Measurements from ENCODE around the gene ST7. TPM values are rescaled to one million over a fixed set of nuclear protein-coding genes. Genes with fewer than 3 reads are reported as not detected.

ST7 gene
- total RNA-seq, 1 experiment from 2014 or later: 19.6 TPM

GRCh38 chr7:117172283-117172682, 219.0 kb downstream of the ST7 start:
- ChIA-PET CTCF (no interaction called here), POLR2A (no interaction called here)
- Histone ChIP-seq H3K27ac (ENCODE audit: low read length) (no peak overlapping the region), H3K4me3 (ENCODE audit: low read depth in 2 of 2, low read length in 2 of 2) (no peak overlapping the region), H3K9me3 (ENCODE audit: control insufficient read depth, insufficient read depth, low read depth, low read length) (no peaks in the 10 kb centered on the region), H3K36me3 (ENCODE audit: control insufficient read depth, insufficient read depth, low read length) (no peaks in the 10 kb centered on the region), H3K4me1 (ENCODE audit: control insufficient read depth, insufficient read depth, low read length) (no peaks in the 10 kb centered on the region), H3K27me3 (ENCODE audit: control insufficient read depth, insufficient read depth, low read length) (no peaks in the 10 kb centered on the region)
- in situ Hi-C loops (cut with HindIII; ENCODE audit: low pct_unique_long_range_greater_than_20kb, low sequenced_read_pairs) (no loop called here), intact Hi-C loops (cut with micrococcal nuclease; ENCODE audit: unreplicated experiment) (no loop called here)
- no peak for TF ChIP-seq REST (IDR thresholded peaks at IDR 0.05; ENCODE audit: insufficient read depth in 1 of 2, low read depth in 2 of 2, low read length in 1 of 2)
- BruUV-seq (replicated peaks): no TSS peak
- DNase-seq (ENCODE audit: low read depth, low spot score) (no peak), ATAC-seq (no peak)

GRCh38 chr7:117173035-117173770, 219.9 kb downstream of the ST7 start:
- DNase-seq (ENCODE audit: low read depth, low spot score) (no peak), ATAC-seq (no peak)
- Histone ChIP-seq H3K4me3 (ENCODE audit: low read depth in 2 of 2, low read length in 2 of 2) (no peak overlapping the region), H3K36me3 (ENCODE audit: control insufficient read depth, insufficient read depth, low read length) (no peaks in the 10 kb centered on the region), H3K27ac (ENCODE audit: low read length) (no peak overlapping the region), H3K4me1 (ENCODE audit: control insufficient read depth, insufficient read depth, low read length) (no peaks in the 10 kb centered on the region), H3K9me3 (ENCODE audit: control insufficient read depth, insufficient read depth, low read depth, low read length) (no peaks in the 10 kb centered on the region), H3K27me3 (ENCODE audit: control insufficient read depth, insufficient read depth, low read length) (no peaks in the 10 kb centered on the region)
- POLR2A ChIA-PET: no interaction called here
- intact Hi-C loops (cut with micrococcal nuclease; ENCODE audit: unreplicated experiment) (no loop called here), in situ Hi-C loops (cut with HindIII; ENCODE audit: low pct_unique_long_range_greater_than_20kb, low sequenced_read_pairs) (no loop called here)
- BruUV-seq (replicated peaks): no TSS peak
- CTCF ChIA-PET: no interaction called here
- TF ChIP-seq, protein P1, sequence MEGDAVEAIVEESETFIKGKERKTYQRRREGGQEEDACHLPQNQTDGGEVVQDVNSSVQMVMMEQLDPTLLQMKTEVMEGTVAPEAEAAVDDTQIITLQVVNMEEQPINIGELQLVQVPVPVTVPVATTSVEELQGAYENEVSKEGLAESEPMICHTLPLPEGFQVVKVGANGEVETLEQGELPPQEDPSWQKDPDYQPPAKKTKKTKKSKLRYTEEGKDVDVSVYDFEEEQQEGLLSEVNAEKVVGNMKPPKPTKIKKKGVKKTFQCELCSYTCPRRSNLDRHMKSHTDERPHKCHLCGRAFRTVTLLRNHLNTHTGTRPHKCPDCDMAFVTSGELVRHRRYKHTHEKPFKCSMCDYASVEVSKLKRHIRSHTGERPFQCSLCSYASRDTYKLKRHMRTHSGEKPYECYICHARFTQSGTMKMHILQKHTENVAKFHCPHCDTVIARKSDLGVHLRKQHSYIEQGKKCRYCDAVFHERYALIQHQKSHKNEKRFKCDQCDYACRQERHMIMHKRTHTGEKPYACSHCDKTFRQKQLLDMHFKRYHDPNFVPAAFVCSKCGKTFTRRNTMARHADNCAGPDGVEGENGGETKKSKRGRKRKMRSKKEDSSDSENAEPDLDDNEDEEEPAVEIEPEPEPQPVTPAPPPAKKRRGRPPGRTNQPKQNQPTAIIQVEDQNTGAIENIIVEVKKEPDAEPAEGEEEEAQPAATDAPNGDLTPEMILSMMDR (IDR thresholded peaks at IDR 0.05): no peak
- TF ChIP-seq TCF7L2 (IDR thresholded peaks at IDR 0.05; ENCODE audit: low read depth, low read length): no peak

GRCh38 chr7:117176206-117176605, 222.9 kb downstream of the ST7 start:
- ChIA-PET CTCF (no interaction called here), POLR2A (no interaction called here)
- no peaks in the 10 kb centered on the region for H3K36me3 ChIP-seq (ENCODE audit: control insufficient read depth, insufficient read depth, low read length)
- H3K27me3 ChIP-seq (ENCODE audit: control insufficient read depth, insufficient read depth, low read length): no peaks in the 10 kb centered on the region
- no peaks in the 10 kb centered on the region for H3K4me1 ChIP-seq (ENCODE audit: control insufficient read depth, insufficient read depth, low read length)
- ATAC-seq: no peak
- BruUV-seq (replicated peaks): no TSS peak
- TF ChIP-seq SIN3A (IDR thresholded peaks at IDR 0.05; ENCODE audit: borderline replicate concordance, insufficient read depth, low read depth, low read length) (no peak), TCF7L2 (IDR thresholded peaks at IDR 0.05; ENCODE audit: low read depth, low read length) (no peak), POLR2AphosphoS5 (IDR thresholded peaks at IDR 0.05; ENCODE audit: low read depth, low read length) (no peak), REST (IDR thresholded peaks at IDR 0.05; ENCODE audit: insufficient read depth in 1 of 2, low read depth in 2 of 2, low read length in 1 of 2) (no peak)
- TF ChIP-seq, protein P1 (IDR thresholded peaks at IDR 0.05): no peak
- H3K9me3 ChIP-seq (ENCODE audit: control insufficient read depth, insufficient read depth, low read depth, low read length): no peaks in the 10 kb centered on the region
- in situ Hi-C loops (cut with HindIII; ENCODE audit: low pct_unique_long_range_greater_than_20kb, low sequenced_read_pairs): no loop called here
- intact Hi-C loops (cut with micrococcal nuclease; ENCODE audit: unreplicated experiment): no loop called here
- H3K4me3 ChIP-seq (ENCODE audit: low read depth in 2 of 2, low read length in 2 of 2): no peak overlapping the region
- no peak for DNase-seq (ENCODE audit: low read depth, low spot score)
- H3K27ac ChIP-seq (ENCODE audit: low read length): no peak overlapping the region

Measured in Panc1 (cell line).